Esophagus muscularis mucosa (tissue), 4 donors: ENCODE data around the gene TTC39A.

Experiments
- CTCF ChIP-seq, 3 experiments: fragments of 200-600 bp in 2 of 3; fragments of 450-650 bp in 1 of 3; sonication (generic) in 2 of 3; IDR thresholded peaks; one replicate each; pipeline ENCODE4 v1.5.1; 2017 to 2019; ENCODE audit warnings: antibody characterized with exemption in 3 of 3, mild to moderate bottlenecking in 2 of 3, moderate library complexity in 1 of 3
- EP300 ChIP-seq: sonication (generic); formaldehyde crosslinking; IDR thresholded peaks from one replicate; pipeline ENCODE4 v1.6.1; 2017; ENCODE audit warnings: antibody characterized with exemption
- POLR2A ChIP-seq: fragments of 450-650 bp; IDR thresholded peaks from one replicate; pipeline ENCODE4 v1.6.1; 2017; ENCODE audit warnings: antibody characterized with exemption, moderate library complexity, mild to moderate bottlenecking, low read depth
- POLR2AphosphoS5 ChIP-seq, 2 donors: sonication (generic); formaldehyde crosslinking; IDR thresholded peaks; one replicate each; pipeline ENCODE4 v1.6.1; 2017; ENCODE audit warnings: antibody characterized with exemption in 2 of 2

- TF ChIP-seq CTCF (IDR thresholded peaks at IDR 0.05) (no peak), POLR2A (no peak), POLR2AphosphoS5 (IDR thresholded peaks at IDR 0.05) (no peak), EP300 (no peak)
Measured at GRCh38 chr1:51303751-51304251, 26.6 kb downstream of the TTC39A start.
